ENCODE results near the gene ZNF841. TPM values are rescaled to one million over a fixed set of nuclear protein-coding genes. Genes with fewer than 3 reads are reported as not detected.
A peak's percentile ranks its signal among the peaks of the same experiment; 100 is the strongest.

ZNF841 gene
- total and polyA plus RNA-seq, 9 of the 15 experiments (the other 6 are each of a cell fraction or from before 2014, with no cell fraction given): 3.1 to 17.1 (median 11.0) TPM

DNA sequence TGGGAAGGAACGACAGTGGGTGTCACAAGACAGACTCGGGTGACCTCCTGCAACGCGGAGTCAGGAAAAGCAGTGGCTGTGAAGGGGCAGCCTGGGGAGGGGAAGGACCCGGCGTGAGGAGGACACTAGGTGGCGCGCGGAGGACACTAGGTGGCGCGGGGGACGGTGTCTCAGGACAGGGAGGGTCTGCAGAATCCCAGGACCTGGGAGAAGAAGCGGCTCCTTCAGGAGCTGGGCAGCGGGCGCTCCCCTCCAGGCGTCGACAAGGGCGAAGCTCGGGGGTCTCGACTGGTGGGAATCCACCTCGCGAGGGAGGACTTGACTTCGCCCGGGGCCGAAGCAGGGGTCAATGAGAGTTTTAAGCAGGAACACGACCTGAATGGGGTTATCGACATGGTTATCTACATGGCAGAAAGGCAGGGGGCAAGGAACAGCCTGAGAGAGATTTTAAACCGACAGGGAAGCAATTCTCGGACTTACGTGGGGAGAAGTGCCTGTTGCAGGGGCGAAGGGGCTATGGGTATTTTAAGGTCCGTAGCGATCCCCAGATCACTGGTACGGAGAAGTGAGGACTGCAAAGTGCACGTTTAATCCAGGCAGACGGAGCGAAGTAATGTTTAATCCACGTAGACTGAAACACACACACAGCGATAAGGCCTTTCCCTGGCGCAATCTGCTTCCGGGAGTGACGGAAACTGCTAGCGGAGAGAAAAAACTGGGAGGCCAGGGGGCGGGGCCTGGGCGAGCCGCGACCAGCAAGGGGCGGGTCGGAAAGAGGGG lies 43.9 kb upstream of the ZNF841 start, which contains the start of gene ZNF616:
ZNF616 (minus strand) TSS at position 687 of the 780 bp plus-strand sequence. CDS start 9,426 bp downstream, outside the sequence.
- H3K9me1 ChIP-seq (ENCODE audit: control insufficient read depth, insufficient read depth, low read length): no peaks in the 10 kb centered on the region
- peak within 1 kb of the TSS; percentile 89 for H2AFZ ChIP-seq (ENCODE audit: low read depth, low read length)
- H3K9ac ChIP-seq (ENCODE audit: insufficient read depth in 1 of 2, low read depth in 2 of 2, low read length in 2 of 2): peak within 1 kb of the TSS; percentile 98
- H3K79me2 ChIP-seq (ENCODE audit: control insufficient read depth, insufficient read depth, low read length): peaks cover 43% of the 10 kb centered on the region
- DNase-seq (ENCODE audit: extremely low read depth in 1 of 4, low spot score in 3 of 4): peak; percentile 80 to 97 (median 83)
- H3K27ac ChIP-seq (ENCODE audit: extremely low read depth, low read depth, low read length): peak within 1 kb of the TSS; percentile 93
- peak within 1 kb of the TSS; percentile 99 for H3K4me2 ChIP-seq (ENCODE audit: insufficient read depth, low read length)
- TSS peak; percentile 80 for BruUV-seq (replicated peaks)
- no peaks in the 10 kb centered on the region for H3K27me3 ChIP-seq (ENCODE audit: control insufficient read depth in 2 of 2, insufficient read depth in 2 of 2, low read length in 2 of 2)
- H3K4me3 ChIP-seq: peak within 1 kb of the TSS; percentile 76
- ATAC-seq: peak; percentile 98
- ChIA-PET CTCF (ENCODE audit: low intra/inter-chr PET ratio) (interaction anchor here (0.5 to 1.4 kb wide), 4 partner anchors 97 to 527 kb away, joined by 3 to 6 read pairs (median 5); no protein-coding TSS in a partner anchor), POLR2A (interaction anchor here (0.6 kb wide), 1 partner anchor 343 kb away, joined by 3 read pairs; no protein-coding TSS in a partner anchor)
- WGBS (ENCODE audit: insufficient coverage, low coverage, missing lambda C conversion rate): under 1% methylated on average over 41 of the region's 49 CpGs
- FAIRE-seq: peak; percentile 83
- no peaks in the 10 kb centered on the region for H4K20me1 ChIP-seq (replicated peaks; ENCODE audit: control insufficient read depth, insufficient read depth, low read length)
- in situ Hi-C loops (cut with MboI): no loop called here
- 0 out of 3 replicates have a peak, but pooled peaks cover 7% of the 10 kb centered on the region for H3K36me3 ChIP-seq (ENCODE audit: control insufficient read depth, insufficient read depth, low read length)
- peaks cover 12% of the 10 kb centered on the region in 2 experiments; a peak in 4 of 5 replicates for H3K4me1 ChIP-seq (replicated peaks in 1 of 2; ENCODE audit: control insufficient read depth in 2 of 2, insufficient read depth in 2 of 2, low read length in 2 of 2)
- intact Hi-C loops (cut with micrococcal nuclease): loop anchor here (1.0 to 5.0 kb wide), 2 partner anchors 48 to 99 kb away; no protein-coding TSS in a partner anchor
- peaks cover 15% of the 10 kb centered on the region for H3K9me3 ChIP-seq (replicated peaks; ENCODE audit: control insufficient read depth, insufficient read depth, low read depth, low read length)
- peak; percentile 17 for TF ChIP-seq RBM39 (optimal IDR thresholded peaks at IDR 0.05; ENCODE audit: low read depth, low read length)
- TF ChIP-seq, protein P1, sequence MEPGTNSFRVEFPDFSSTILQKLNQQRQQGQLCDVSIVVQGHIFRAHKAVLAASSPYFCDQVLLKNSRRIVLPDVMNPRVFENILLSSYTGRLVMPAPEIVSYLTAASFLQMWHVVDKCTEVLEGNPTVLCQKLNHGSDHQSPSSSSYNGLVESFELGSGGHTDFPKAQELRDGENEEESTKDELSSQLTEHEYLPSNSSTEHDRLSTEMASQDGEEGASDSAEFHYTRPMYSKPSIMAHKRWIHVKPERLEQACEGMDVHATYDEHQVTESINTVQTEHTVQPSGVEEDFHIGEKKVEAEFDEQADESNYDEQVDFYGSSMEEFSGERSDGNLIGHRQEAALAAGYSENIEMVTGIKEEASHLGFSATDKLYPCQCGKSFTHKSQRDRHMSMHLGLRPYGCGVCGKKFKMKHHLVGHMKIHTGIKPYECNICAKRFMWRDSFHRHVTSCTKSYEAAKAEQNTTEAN (CRISPR knock-in tag; IDR thresholded peaks at IDR 0.05): no peak
- no peak for TF ChIP-seq PRMT5 (CRISPR knock-in tag; IDR thresholded peaks at IDR 0.05)
- no peak for TF ChIP-seq NCOA4 (IDR thresholded peaks at IDR 0.05; ENCODE audit: partially characterized antibody)
- TF ChIP-seq POLR2AphosphoS5 (IDR thresholded peaks at IDR 0.05; ENCODE audit: control insufficient read depth, insufficient read depth, low read depth, low read length): peak; percentile 81
- peak; percentile 87 for TF ChIP-seq POLR2B (IDR thresholded peaks at IDR 0.05; ENCODE audit: low read depth, partially characterized antibody)
- no peak for TF ChIP-seq ZNF780A (CRISPR knock-in tag; IDR thresholded peaks at IDR 0.05)
- no peak; the same call in 1 of the 2 replicates for TF ChIP-seq MCM2 (IDR thresholded peaks at IDR 0.05; ENCODE audit: low read depth)
- TF ChIP-seq CBX2 (IDR thresholded peaks at IDR 0.05; ENCODE audit: insufficient read depth, low read length, poor library complexity, severe bottlenecking): no peak
- no peak for TF ChIP-seq IRF2 (CRISPR knock-in tag; IDR thresholded peaks at IDR 0.05)
- TF ChIP-seq GTF2E2 (tag; IDR thresholded peaks at IDR 0.05): 0 out of 2 replicates have a peak, but pooled peaks have one; percentile 35
- TF ChIP-seq SRF (CRISPR knock-in tag; IDR thresholded peaks at IDR 0.05): no peak; a peak in 1 of 4 replicates
- TF ChIP-seq ZNF316 (IDR thresholded peaks at IDR 0.05): peak; percentile 6; the same call in 1 of the 2 replicates
- TF ChIP-seq ZNF124 (CRISPR knock-in tag; IDR thresholded peaks at IDR 0.05): no peak
- peak; percentile 90 for TF ChIP-seq POLR2A (conservative IDR thresholded peaks at IDR 0.05)
- TF ChIP-seq RBM17 (IDR thresholded peaks at IDR 0.05; ENCODE audit: borderline replicate concordance, low read depth, low read length): no peak
- TF ChIP-seq HDAC2 (IDR thresholded peaks at IDR 0.05): peak; percentile 81
- TF ChIP-seq ZFP1 (CRISPR knock-in tag; IDR thresholded peaks at IDR 0.05): no peak
- TF ChIP-seq ZEB2 (IDR thresholded peaks at IDR 0.05): peak; percentile 75
- no peak; the same call in 1 of the 2 replicates for TF ChIP-seq POLR2AphosphoS2 (IDR thresholded peaks at IDR 0.05; ENCODE audit: low read length)
- TF ChIP-seq ZNF12 (CRISPR knock-in tag; IDR thresholded peaks at IDR 0.05): no peak
- TF ChIP-seq MCM7 (IDR thresholded peaks at IDR 0.05): no peak
